ENCODE measurements around the gene ARID2. TPM values are rescaled to one million over a fixed set of nuclear protein-coding genes. Genes with fewer than 3 reads are reported as not detected.

The ARID2 gene
- total and polyA plus RNA-seq, 2 donors (not counting 1 experiment from before 2014, with no cell fraction given), result 5.0 to 49.2 TPM

DNA sequence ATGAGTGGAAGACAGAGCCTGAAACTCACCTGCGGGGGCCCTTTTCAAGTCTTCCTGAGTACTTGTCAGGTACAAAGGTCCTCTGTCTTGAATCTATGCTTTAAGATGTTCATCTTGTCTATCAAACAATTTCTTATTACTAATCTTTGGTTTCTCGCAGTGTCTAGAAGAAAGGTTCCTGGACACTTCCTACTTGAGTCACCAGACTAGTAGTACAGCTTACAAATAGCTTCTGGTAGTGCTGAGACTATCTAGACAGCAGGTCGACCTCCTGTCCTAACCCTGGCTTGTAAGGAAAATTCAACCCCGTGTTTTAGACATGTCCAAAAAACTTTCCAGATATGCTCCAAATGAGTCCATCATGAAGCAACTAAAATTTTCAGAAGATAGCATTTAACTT, 11.2 kb upstream of the ARID2 start:
- WGBS (ENCODE audit: insufficient coverage), result 100% methylated on average over 4 of the region's 4 CpGs
- H3K9me3 ChIP-seq (ENCODE audit: control extremely low read depth in 1 of 3, control insufficient read depth in 2 of 3, insufficient read depth in 1 of 3, low read length in 2 of 3), result no peaks in the 10 kb centered on the region
- H3K79me2 ChIP-seq (ENCODE audit: control insufficient read depth, insufficient read depth, low read length), result peaks cover 47% of the 10 kb centered on the region
- ChIA-PET CTCF (interaction anchor here (1.1 to 12.6 kb wide), 2 partner anchors 28 to 173 kb away, joined by 3 to 151 read pairs; no protein-coding TSS in a partner anchor), POLR2A (no interaction called here)
- no peak overlapping the region for H3K27ac ChIP-seq (ENCODE audit: low read length in 2 of 2)
- TF ChIP-seq CTCF (IDR thresholded peaks at IDR 0.05) (no peak), EZH2 (IDR thresholded peaks at IDR 0.05; ENCODE audit: borderline replicate concordance, insufficient read depth, low read depth, low read length, poor library complexity, severe bottlenecking) (no peak)
- Mint-ChIP-seq H3K4me1 (peaks cover 50% of the 10 kb centered on the region), H3K4me3 (no peak overlapping the region), H3K27ac (no peak overlapping the region), H3K27me3 (no peaks in the 10 kb centered on the region), H3K9me3 (ENCODE audit: insufficient read depth) (no peaks in the 10 kb centered on the region)
- H3K4me3 ChIP-seq (ENCODE audit: control extremely low read depth in 1 of 5, extremely low read depth in 1 of 5, insufficient read depth in 1 of 5, low read depth in 2 of 5, low read length in 4 of 5), result no peak overlapping the region
- H2AFZ ChIP-seq (ENCODE audit: insufficient read depth, low read depth, low read length, poor library complexity, severe bottlenecking), result no peak overlapping the region
- ATAC-seq (ENCODE audit: low read depth) (no peak), DNase-seq (no peak)
- peaks cover 10 to 14% of the 10 kb centered on the region in 2 donors for H3K4me1 ChIP-seq (ENCODE audit: control insufficient read depth in 2 of 2, insufficient read depth in 2 of 2, low read length in 2 of 2)
- no peaks in the 10 kb centered on the region for H3K27me3 ChIP-seq (replicated peaks in 1 of 4; ENCODE audit: control extremely low read depth in 1 of 4, control insufficient read depth in 3 of 4, insufficient read depth in 4 of 4, low read length in 3 of 4)
- no peaks in the 10 kb centered on the region for H3K36me3 ChIP-seq (replicated peaks in 1 of 2; ENCODE audit: control extremely low read depth in 1 of 2, control insufficient read depth in 1 of 2, extremely low read depth in 1 of 2, insufficient read depth in 2 of 2, low read length in 1 of 2)
- intact Hi-C loops (cut with micrococcal nuclease), result no loop called here
- H4K20me1 ChIP-seq (ENCODE audit: control insufficient read depth, insufficient read depth, low read length, poor library complexity, severe bottlenecking), result peaks cover 22% of the 10 kb centered on the region
- no peak overlapping the region for H3K9ac ChIP-seq (ENCODE audit: low read length)
- no peak overlapping the region for H3K4me2 ChIP-seq (replicated peaks; ENCODE audit: low read depth, low read length, poor library complexity, severe bottlenecking)

DNA sequence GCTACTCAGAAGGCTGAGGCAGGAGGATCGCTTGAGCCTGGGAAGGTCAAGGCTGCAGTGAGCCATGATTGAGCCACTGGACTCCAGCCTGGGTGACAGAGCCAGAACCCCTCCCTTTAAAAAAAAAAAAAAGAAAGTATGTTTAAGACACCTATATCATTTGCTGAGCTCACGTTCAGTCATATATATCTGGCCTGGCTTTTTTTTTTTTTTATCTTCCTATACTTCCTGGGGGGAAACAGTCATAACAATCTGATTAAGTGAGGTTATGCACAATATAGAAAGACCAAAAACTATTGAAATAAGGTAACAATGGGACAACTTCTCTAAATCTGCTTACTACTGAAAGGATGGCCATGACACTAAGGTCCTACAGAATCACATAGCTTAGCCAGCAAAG, 9.4 kb upstream of the ARID2 start:
- Histone ChIP-seq H3K27me3 (replicated peaks in 1 of 4; ENCODE audit: control extremely low read depth in 1 of 4, control insufficient read depth in 3 of 4, insufficient read depth in 4 of 4, low read length in 3 of 4) (no peaks in the 10 kb centered on the region), H3K4me2 (replicated peaks; ENCODE audit: low read depth, low read length, poor library complexity, severe bottlenecking) (no peak overlapping the region), H3K36me3 (replicated peaks in 1 of 2; ENCODE audit: control extremely low read depth in 1 of 2, control insufficient read depth in 1 of 2, extremely low read depth in 1 of 2, insufficient read depth in 2 of 2, low read length in 1 of 2) (no peaks in the 10 kb centered on the region), H3K4me1 (ENCODE audit: control insufficient read depth in 2 of 2, insufficient read depth in 2 of 2, low read length in 2 of 2) (peaks cover 15 to 22% of the 10 kb centered on the region in 2 donors), H3K27ac (ENCODE audit: low read length in 2 of 2) (no peak overlapping the region), H3K4me3 (ENCODE audit: control extremely low read depth in 1 of 5, extremely low read depth in 1 of 5, insufficient read depth in 1 of 5, low read depth in 2 of 5, low read length in 4 of 5) (no peak overlapping the region), H3K9me3 (ENCODE audit: control extremely low read depth in 1 of 3, control insufficient read depth in 2 of 3, insufficient read depth in 1 of 3, low read length in 2 of 3) (no peaks in the 10 kb centered on the region), H3K79me2 (ENCODE audit: control insufficient read depth, insufficient read depth, low read length) (peaks cover 56% of the 10 kb centered on the region), H2AFZ (ENCODE audit: insufficient read depth, low read depth, low read length, poor library complexity, severe bottlenecking) (no peak overlapping the region), H3K9ac (ENCODE audit: low read length) (no peak overlapping the region), H4K20me1 (ENCODE audit: control insufficient read depth, insufficient read depth, low read length, poor library complexity, severe bottlenecking) (peaks cover 26% of the 10 kb centered on the region)
- ChIA-PET POLR2A (interaction anchor here (0.6 kb wide), 1 partner anchor 168 kb away, joined by 3 read pairs; no protein-coding TSS in a partner anchor), CTCF (interaction anchor here (1.0 to 12.6 kb wide), 3 partner anchors 10 to 174 kb away, joined by 3 to 151 read pairs (median 5); no protein-coding TSS in a partner anchor)
- Mint-ChIP-seq H3K9me3 (ENCODE audit: insufficient read depth) (no peaks in the 10 kb centered on the region), H3K4me1 (peaks cover 46% of the 10 kb centered on the region), H3K27me3 (no peaks in the 10 kb centered on the region), H3K27ac (no peak overlapping the region), H3K4me3 (no peak overlapping the region)
- ATAC-seq (ENCODE audit: low read depth) (no peak), DNase-seq (no peak)
- no CpG with 5 or more reads among the region's 2 CpGs for WGBS (ENCODE audit: insufficient coverage)
- TF ChIP-seq CTCF (IDR thresholded peaks at IDR 0.05), result no peak
- intact Hi-C loops (cut with micrococcal nuclease), result no loop called here

Data from B cell (primary cell).